GM12875 (cell line): ENCODE measurements around the gene MROH9.

ENCODE experiments used
- H3K4me3 ChIP-seq: one replicate; pipeline ENCODE4 v1.5.1; 2011; ENCODE audit warnings: low read depth, low read length, control low read depth
- TF ChIP-seq, protein P1 (sequence below): IDR thresholded peaks from 2 replicates; pipeline ENCODE4 v1.5.1; 2011; ENCODE audit warnings: low read depth, mild to moderate bottlenecking, control low read depth, inconsistent platforms, low read length, moderate library complexity, borderline replicate concordance; ENCODE audit not compliant: insufficient read depth

Gene MROH9

DNA sequence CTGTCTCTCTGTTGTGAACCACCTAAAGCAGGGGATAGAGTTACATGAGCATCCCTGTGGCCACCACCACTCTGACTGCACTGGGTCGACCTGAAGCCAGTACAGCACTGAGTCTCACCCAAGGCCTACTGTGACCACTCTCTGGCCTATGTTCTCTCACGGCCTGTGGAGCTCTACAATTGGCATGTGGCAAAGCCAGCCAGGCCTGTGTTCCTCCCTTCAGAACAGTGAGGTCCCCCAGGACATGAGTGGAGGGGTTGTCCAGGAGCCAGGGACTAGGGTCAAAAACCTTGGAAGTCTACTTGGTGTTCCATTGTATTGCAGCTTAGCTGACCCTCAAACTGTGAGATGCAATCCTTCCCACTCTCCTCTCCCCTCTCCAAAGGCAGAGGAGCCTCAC lies 112.7 kb downstream of the MROH9 start:
- H3K4me3 ChIP-seq = no peak overlapping the region
- TF ChIP-seq, protein P1, sequence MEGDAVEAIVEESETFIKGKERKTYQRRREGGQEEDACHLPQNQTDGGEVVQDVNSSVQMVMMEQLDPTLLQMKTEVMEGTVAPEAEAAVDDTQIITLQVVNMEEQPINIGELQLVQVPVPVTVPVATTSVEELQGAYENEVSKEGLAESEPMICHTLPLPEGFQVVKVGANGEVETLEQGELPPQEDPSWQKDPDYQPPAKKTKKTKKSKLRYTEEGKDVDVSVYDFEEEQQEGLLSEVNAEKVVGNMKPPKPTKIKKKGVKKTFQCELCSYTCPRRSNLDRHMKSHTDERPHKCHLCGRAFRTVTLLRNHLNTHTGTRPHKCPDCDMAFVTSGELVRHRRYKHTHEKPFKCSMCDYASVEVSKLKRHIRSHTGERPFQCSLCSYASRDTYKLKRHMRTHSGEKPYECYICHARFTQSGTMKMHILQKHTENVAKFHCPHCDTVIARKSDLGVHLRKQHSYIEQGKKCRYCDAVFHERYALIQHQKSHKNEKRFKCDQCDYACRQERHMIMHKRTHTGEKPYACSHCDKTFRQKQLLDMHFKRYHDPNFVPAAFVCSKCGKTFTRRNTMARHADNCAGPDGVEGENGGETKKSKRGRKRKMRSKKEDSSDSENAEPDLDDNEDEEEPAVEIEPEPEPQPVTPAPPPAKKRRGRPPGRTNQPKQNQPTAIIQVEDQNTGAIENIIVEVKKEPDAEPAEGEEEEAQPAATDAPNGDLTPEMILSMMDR = no peak

DNA sequence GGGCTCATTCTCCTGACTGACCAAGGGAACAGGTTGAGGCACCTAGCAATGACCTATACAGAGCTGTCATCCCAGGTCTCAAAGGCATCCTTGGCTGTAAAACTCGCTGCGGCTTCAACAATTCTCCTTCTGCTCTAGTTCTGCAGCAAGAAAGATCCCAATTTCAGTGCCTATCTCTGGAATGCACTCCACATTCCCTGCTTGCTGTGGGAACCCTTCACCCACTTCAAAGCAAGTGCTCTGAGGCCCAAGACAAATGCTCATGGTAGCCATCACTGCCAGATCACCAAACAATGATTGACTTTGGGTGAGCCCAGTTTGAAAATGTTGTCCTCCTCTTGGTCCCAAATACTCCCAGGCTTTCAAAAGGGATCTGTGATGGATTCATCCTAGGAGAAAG lies 117.6 kb downstream of the MROH9 start:
- TF ChIP-seq, protein P1 = no peak
- no peak overlapping the region for H3K4me3 ChIP-seq

DNA sequence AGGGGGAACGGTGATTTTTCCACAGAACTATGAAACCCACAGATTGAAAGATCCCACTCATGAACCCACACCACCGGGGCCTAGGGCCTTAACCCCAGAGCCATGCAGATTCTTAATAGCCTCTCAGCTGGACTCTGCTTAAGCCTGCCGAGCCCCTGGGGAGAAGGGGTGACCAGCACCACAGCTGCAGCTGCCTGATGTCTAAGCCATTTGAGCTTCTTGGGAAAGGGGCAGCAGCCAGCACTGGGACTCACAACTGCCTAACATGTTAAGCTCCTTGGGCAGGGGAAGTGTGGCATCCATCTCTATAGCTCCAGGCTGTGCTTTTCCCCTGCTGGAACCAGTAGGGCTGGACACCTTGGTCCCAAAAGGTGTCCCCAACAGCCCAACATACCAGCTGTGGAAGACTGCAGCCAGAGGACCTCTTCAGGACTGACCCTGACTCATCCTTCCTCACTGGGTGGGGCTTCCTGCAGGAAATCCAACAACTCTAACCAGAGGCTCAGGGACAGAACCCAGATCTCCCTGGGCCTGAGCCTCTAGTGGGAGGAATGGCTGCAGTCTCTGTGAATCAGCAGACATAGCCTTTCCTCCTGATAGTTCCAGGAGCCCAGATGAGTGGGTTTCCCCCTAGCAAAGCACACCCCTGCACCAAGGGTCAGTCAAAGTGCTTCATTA lies 120.8 kb downstream of the MROH9 start:
- H3K4me3 ChIP-seq = no peak overlapping the region
- TF ChIP-seq, protein P1 = no peak

DNA sequence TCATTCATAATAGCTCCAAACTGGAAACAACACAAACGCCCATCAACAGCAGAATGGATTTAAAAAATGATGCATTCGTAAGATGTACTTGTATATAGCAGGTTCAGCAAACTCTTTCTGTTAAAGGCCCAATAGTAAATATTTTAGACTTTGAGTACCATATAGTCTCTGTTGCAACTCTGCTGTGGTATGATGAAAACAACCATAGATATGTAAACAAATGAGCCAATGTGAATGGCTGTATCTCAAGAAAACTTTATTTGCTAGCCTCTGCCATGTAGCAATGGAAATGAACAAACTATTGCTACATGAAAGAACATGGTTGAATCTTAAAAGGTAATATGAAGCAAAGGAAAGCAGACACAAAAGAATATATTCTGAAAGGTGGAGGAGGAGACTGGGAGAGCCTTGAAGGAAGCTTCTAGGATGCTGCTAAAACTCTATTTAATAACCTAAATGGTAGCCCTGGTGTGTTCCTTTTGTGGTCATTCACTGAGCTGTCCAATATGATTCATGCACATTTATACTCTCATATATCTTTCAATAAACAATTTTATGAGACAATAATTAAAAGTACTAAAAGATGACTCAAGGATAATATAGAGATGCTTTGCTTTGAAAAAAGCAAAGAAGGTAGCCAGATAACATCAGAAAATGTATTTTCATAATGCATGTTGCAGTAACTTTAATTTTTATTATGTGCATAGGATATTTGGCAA lies 126.2 kb downstream of the MROH9 start:
- H3K4me3 ChIP-seq = no peak overlapping the region
- TF ChIP-seq, protein P1 = no peak

DNA sequence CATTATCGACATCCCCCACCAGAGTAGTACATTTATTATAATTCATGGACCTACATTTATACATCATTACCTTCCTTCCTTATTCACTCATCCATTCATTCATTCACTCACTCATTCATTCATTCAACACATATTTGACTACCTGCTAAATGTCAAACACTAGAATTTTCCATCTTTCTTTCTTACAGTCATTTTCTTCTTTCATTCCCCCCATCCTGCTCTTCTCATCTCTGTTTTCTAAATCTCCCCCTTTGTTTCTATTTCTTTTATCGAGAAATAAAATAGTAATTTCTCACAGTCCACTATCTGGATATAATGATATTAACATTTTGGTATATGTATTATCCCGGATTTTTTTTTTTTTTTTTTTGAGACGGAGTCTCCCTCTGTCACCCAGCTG lies 127.6 kb downstream of the MROH9 start:
- no peak overlapping the region for H3K4me3 ChIP-seq
- TF ChIP-seq, protein P1 = no peak

DNA sequence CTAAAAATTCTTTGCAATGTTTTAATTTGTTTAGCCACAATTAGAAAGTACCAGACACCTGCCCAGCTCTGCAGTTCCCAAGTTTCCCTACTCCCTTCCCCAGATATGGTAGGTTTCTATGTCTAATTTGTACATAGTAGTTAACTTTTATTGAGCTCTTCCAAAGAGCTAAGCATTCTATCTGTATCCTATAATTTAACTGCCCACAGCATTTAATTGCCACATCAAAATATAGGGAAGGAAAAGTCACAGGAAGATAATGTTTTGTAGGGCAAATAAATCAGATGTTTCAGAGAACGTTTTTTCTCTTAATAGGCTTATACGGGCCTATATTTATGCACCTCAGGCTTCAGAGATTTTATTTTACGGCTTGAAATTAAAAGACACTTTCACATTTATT lies 139.7 kb downstream of the MROH9 start:
- no peak overlapping the region for H3K4me3 ChIP-seq
- TF ChIP-seq, protein P1 = no peak

DNA sequence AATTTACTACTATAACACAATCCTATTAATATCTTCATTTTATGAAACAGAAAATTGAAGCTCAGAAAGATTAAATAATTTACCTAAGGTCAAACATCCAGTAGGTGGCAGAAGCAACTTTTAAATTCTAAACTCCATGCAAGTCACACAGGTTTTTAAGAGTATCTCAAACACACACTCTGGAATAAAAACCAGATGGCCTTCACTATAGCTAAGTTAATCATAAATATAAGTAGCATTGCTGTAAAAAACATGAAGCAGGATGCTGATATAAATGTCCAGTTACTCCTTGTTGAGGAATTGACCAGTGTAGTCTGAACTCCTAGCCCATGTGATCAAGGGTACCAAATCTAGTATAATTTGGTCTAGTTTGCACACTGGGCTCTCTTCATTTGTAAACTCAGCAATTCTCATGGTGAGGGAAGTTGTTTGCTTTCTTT lies 146.0 kb downstream of the MROH9 start:
- TF ChIP-seq, protein P1 = no peak
- H3K4me3 ChIP-seq = no peak overlapping the region
